Activated naive CD4-positive, alpha-beta T cell (primary cell): Measurements from ENCODE around the gene VPS37C.
"Not testable (repeated sequence)": the region's sequence is repeated elsewhere in the genome, so short reads cannot be mapped to it uniquely, and the experiment has no call there.

Experiments
- DNase-seq, 4 experiments: peaks; one replicate each; lab custom pipeline; 2025; lab: John Stamatoyannopoulos, UW

The VPS37C gene

GRCh38 chr11:61174949-61175348, 13.7 kb upstream of the VPS37C start:
- DNase-seq, result no peak

DNA sequence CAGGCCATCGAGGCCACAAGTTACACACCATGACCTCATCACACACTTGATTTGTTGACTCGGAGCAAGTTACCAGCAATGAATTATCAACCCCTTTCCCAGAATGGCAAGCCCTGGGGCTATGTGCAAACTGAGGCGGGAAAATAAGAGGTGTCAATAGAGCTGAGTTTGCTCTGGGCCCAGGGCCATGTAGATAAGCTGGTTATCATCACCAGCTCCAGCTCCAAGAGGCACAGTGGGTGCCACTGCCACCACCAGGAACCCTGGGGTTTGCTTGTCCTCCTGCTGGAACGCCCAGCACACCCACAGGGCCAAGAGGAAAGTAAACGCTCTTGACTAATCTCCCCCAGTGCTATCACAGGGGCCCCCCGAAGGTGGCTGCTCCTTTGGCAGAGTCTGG, 13.0 kb upstream of the VPS37C start:
- no peak for DNase-seq

DNA sequence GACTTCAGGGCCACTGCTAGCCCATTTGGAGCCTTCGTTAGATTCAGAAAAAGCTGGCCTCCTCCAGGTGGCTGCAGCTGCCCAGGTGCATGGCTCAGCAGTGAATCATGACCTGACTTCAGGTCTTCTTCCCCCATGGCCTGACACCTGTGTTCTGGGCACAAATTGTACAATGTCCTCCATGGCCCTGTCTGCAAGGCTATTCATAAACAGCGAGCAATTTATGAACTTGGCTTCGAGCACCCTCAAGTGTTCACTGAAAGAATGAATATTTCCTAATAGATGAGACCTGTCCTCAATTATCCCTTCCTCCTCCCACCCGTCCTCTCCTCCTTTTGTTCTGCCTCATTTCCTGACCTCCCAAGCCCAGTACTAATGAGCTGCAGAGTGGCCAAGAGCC, 12.2 kb upstream of the VPS37C start:
- DNase-seq, result no peak

- DNase-seq, result no peak
Measured at GRCh38 chr11:61172888-61173287, 11.7 kb upstream of the VPS37C start.

DNA sequence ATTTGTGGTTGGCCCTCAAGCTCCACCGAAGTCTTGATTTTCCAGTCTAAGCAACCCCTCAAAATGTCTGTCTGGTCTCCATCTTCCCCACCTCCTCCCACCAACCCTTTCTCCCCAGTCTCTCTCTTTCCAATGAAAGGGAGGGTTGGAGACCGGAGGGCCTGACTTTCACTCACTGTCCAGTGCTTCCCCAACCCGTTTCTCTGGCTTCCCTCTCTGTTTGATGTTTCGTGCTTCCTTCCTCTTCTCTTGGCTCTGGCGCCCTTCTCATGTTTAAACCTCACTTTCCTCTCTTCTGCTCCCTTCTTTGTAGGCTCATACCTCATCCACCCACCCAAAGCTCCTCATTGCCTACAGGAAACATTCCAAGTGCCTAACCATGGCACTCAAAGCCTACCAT, 11.1 kb upstream of the VPS37C start:
- no peak for DNase-seq

DNA sequence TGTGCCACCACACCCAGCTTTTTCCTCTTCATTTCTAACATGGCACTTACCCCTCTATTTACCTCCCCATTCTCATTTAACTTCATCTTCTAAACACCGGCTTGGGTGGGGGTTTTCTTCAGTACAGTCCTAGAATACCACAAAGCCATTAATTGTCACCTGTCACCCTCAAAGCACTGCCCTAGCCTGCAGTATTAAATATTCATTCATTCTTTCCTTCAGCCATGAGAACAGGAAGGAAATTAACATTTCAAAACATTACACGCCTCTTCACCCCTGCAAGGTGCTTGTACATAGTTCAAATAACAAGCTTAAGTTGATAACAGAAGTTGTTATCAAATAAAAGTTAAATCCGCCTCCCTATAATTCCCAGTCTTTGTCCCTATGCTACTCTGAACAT, 10.7 kb upstream of the VPS37C start:
- no peak for DNase-seq

DNA sequence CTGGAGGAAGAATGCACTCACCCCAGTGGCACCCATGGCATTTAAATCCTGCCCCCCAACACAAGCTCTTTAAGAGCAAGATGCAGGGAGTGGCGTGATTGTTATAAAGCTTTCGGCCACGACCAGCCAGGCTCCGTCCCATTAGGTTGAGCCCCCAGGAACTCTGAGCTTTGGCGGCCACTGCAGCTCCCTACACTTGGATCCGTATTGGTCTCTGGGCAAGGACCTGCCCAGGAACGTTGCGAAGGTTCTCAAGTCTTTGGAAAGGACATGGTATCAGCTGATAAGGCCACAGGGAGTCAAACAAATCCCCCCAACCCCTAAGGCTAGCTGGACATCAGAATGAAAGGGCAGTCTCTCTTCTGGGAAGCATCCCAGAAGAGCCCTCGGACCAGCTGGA, 9.3 kb upstream of the VPS37C start:
- no peak for DNase-seq

GRCh38 chr11:61168800-61169199, 7.6 kb upstream of the VPS37C start:
- no peak for DNase-seq

- DNase-seq, result no peak
Measured at GRCh38 chr11:61168042-61168688, 6.9 kb upstream of the VPS37C start.

DNA sequence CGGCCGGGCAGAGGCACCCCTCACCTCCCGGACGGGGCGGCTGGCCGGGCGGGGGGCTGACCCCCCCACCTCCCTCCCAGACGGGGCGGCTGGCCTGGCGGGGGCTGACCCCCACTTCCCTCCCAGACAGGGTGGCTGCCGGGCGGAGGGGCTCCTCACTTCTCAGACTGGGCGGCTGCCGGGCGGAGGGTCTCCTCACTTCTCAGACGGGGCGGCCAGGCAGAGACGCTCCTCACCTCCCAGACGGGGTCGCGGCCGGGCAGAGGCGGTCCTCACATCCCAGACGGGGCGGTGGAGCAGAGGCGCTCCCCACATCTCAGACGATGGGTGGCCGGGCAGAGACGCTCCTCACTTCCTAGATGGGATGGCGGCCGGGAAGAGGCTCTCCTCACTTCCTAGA, 5.1 kb upstream of the VPS37C start:
- not testable (repeated sequence) for DNase-seq

GRCh38 chr11:61165785-61166184, 4.6 kb upstream of the VPS37C start:
- not testable (repeated sequence) for DNase-seq

- DNase-seq, result no peak
Measured at GRCh38 chr11:61164606-61165424, 3.6 kb upstream of the VPS37C start.

GRCh38 chr11:61163714-61164605, 2.7 kb upstream of the VPS37C start:
- no peak for DNase-seq

DNA sequence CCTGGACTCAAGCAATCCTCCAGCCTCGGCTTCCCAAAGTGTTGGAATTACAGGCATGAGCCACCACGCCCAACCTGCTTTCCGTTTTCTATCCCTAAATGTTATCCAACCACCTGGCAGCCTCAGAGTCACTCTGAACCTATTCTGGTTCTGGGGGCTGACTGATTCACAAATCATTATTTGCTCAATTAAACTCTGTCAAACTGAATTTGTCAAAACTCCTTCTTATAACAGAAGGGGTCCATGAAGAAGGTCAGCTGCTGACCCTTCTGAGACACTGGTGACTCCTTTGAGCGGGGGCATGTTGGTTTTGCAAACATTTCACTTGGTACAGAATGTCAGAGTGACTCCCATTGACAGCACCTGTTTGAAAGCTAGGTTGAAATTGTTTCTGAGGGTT, 1.8 kb upstream of the VPS37C start:
- no peak for DNase-seq

- DNase-seq, result no peak
Measured at GRCh38 chr11:61162092-61162941, 1.1 kb upstream of the VPS37C start.

DNA sequence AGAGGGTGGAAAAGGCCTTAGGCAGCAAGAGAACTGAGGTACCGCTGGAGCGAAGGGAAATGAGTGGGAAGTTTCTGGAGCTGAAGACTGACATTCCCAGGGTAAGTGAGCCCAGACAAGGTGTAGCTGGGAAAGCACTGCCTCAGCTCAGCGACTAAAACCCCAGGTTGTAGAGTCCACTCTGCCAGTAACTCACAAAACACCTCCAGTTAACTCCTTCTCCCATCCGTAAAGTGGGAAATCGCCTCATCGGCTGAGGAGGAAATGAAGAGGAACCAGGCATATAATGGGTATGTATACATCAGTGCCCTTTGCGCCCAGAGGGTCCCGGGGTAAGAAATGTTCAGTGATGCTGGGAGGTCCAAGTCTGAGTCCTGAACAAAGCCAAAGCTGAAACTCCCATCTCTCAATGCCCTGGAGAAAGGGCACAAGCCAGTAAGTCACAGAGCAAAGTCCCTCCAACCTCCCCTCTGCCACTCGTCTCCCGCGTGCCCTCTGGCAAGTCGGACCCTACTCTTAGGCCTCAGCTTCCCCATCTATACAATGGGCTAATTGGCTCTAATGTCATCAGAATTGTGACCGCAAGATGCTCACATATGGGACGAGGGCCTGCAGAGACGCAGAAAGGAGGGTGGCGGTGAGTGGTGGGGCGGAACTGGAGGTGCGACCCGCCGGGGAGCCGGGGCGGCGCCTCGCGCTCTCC, 588 bp downstream of the VPS37C start:
- no peak for DNase-seq

- no peak for DNase-seq
Measured at GRCh38 chr11:61158691-61159381, 2.4 kb downstream of the VPS37C start.

- DNase-seq, result no peak
Measured at GRCh38 chr11:61157743-61158142, 3.5 kb downstream of the VPS37C start.

- DNase-seq, result no peak
Measured at GRCh38 chr11:61155741-61156140, 5.5 kb downstream of the VPS37C start.

DNA sequence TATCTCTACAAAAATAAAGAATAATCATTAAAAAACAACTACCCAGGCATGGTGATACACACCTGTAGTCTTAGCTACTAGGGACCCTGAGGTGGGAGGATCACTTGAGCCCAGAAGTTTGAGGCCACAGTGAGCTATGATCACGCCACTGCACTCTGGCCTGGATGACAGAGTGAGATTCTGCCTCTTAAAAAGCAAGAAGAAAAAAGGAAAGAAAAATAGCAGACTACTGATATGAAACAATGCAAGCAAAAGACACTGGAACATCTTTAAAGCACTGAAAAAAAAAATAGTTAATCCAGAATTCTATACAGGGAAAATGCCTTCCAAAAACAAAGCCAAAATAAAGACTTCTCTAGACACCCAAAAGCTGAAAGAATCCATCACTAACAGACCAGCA, 5.9 kb downstream of the VPS37C start:
- no peak for DNase-seq
